Activated naive CD4-positive, alpha-beta T cell treated with anti-CD3 and anti-CD28 coated beads for 36 hours (primary cell): Measurements from ENCODE around the gene FIBP. TPM values are rescaled to one million over a fixed set of nuclear protein-coding genes. Genes with fewer than 3 reads are reported as not detected.
"Not testable (repeated sequence)": the region's sequence is repeated elsewhere in the genome, so short reads cannot be mapped to it uniquely, and the experiment has no call there.

ENCODE experiments used
- CTCF ChIA-PET: fragments of 350-600 bp; sonication (Branson Sonifier 250); formaldehyde crosslinking; loops from one replicate; lab custom pipeline; 2021; ENCODE audit warnings: antibody characterized with exemption; lab: Charles Lee
- DNase-seq: peaks from one replicate; pipeline ENCODE4 v3.0.0-alpha.2; 2020
- H3K27ac Mint-ChIP-seq: one replicate; pipeline ENCODE4 v1.8.0; 2021; ENCODE audit warnings: mild to moderate bottlenecking, mixed read lengths
- H3K27me3 Mint-ChIP-seq: one replicate; pipeline ENCODE4 v1.8.0; 2021; ENCODE audit warnings: low read depth, mixed read lengths
- H3K36me3 Mint-ChIP-seq: one replicate; pipeline ENCODE4 v1.8.0; 2021; ENCODE audit warnings: low read depth, mixed read lengths
- H3K4me1 Mint-ChIP-seq: one replicate; pipeline ENCODE4 v1.8.0; 2021; ENCODE audit warnings: low read depth, mixed read lengths
- H3K4me3 Mint-ChIP-seq: one replicate; pipeline ENCODE4 v1.8.0; 2021; ENCODE audit warnings: mild to moderate bottlenecking, moderate library complexity, mixed read lengths
- H3K9me3 Mint-ChIP-seq: one replicate; pipeline ENCODE4 v1.8.0; 2021; ENCODE audit warnings: mixed read lengths
- intact Hi-C: fragments of 100-400 bp; cut with micrococcal nuclease; formaldehyde crosslinking; loops from one replicate; pipeline ENCODE4 v1.15.1; 2023
- total RNA-seq, 2 experiments: library from RNA; stranded (reverse); gene quantifications; one replicate each; pipeline ENCODE4 v1.2.3, GENCODE V29; 2021

The FIBP gene
- total RNA-seq, 2 experiments from 2014 or later, result 83.1 to 86.6 TPM

GRCh38 chr11:65854161-65854592 lies 34.1 kb downstream of the FIBP start:
- no peak for DNase-seq
- Mint-ChIP-seq H3K27ac (no peak overlapping the region), H3K4me1 (peaks cover 36% of the 10 kb centered on the region), H3K36me3 (peaks cover 50% of the 10 kb centered on the region), H3K4me3 (peak overlapping the region; percentile 2), H3K27me3 (no peaks in the 10 kb centered on the region), H3K9me3 (peaks cover 8% of the 10 kb centered on the region)
- intact Hi-C loops, result no loop called here
- CTCF ChIA-PET, result interaction anchor here (0.9 to 6.0 kb wide), 2 partner anchors 30 to 33 kb away, joined by 3 to 34 read pairs; no protein-coding TSS in a partner anchor

- Mint-ChIP-seq H3K27ac (peak overlapping the region; percentile 31), H3K4me3 (no peak overlapping the region), H3K27me3 (no peaks in the 10 kb centered on the region), H3K36me3 (peaks cover 50% of the 10 kb centered on the region), H3K9me3 (peaks cover 8% of the 10 kb centered on the region), H3K4me1 (peaks cover 34% of the 10 kb centered on the region)
- DNase-seq, result no peak
- intact Hi-C loops, result no loop called here
- CTCF ChIA-PET, result interaction anchor here (0.9 to 6.0 kb wide), 2 partner anchors 31 to 33 kb away, joined by 3 to 34 read pairs; no protein-coding TSS in a partner anchor
Observed at GRCh38 chr11:65853246-65853979, 34.9 kb downstream of the FIBP start.

DNA sequence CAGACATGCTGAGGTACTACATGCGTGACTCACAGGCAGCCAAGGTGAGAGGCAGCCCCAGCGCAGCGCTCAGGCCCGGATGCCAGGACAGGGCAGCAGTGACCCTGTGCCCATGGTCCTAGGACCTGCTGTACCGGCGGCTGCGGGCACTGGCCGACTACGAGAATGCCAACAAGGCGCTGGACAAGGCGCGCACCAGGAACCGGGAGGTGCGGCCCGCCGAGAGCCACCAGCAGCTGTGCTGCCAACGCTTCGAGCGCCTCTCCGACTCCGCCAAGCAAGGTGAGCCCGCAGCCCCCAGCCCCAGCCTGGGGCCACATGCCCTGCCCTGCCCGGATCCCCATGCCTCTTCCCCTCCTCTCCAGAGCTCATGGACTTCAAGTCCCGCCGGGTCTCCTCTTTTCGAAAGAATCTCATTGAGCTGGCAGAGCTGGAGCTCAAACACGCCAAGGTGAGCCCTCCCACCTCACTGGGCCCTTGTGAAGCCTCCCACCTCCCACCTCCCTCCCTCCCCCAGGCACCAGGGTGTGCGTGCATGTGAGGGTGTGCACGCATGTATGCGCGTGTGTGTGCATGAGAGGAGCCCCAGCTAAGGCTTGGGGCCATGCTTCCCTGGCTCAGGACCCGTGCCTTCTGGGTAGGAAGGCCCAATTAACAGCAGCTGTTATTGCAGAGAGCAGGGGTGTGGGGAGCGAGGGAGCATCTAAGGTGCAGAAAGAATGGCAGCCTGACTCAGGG lies 35.6 kb downstream of the FIBP start:
- H3K27ac Mint-ChIP-seq, result no peak overlapping the region
- intact Hi-C loops, result no loop called here

GRCh38 chr11:65851811-65852507 lies 36.3 kb downstream of the FIBP start:
- intact Hi-C loops, result no loop called here
- DNase-seq, result no peak
- peaks cover 33% of the 10 kb centered on the region for H3K4me1 Mint-ChIP-seq
- H3K36me3 Mint-ChIP-seq, result peaks cover 50% of the 10 kb centered on the region
- CTCF ChIA-PET, result interaction anchor here (0.6 to 6.0 kb wide), 14 partner anchors 9 to 193 kb away, joined by 3 to 34 read pairs (median 4); partner anchors contain the start of genes AP5B1, CCDC85B, FIBP and MUS81
- no peak overlapping the region for H3K4me3 Mint-ChIP-seq
- H3K27ac Mint-ChIP-seq, result peak overlapping the region; percentile 47
- H3K27me3 Mint-ChIP-seq, result no peaks in the 10 kb centered on the region
- H3K9me3 Mint-ChIP-seq, result peaks cover 8% of the 10 kb centered on the region

More for the DNA sequence above, 35.6 kb downstream of the FIBP start:
- no peaks in the 10 kb centered on the region for H3K27me3 Mint-ChIP-seq
- H3K9me3 Mint-ChIP-seq, result peaks cover 8% of the 10 kb centered on the region
- CTCF ChIA-PET, result interaction anchor here (0.6 to 6.0 kb wide), 6 partner anchors 19 to 192 kb away, joined by 3 to 34 read pairs (median 6); partner anchors contain the start of genes AP5B1 and SNX32
- peaks cover 50% of the 10 kb centered on the region for H3K36me3 Mint-ChIP-seq
- peaks cover 33% of the 10 kb centered on the region for H3K4me1 Mint-ChIP-seq
- no peak overlapping the region for H3K4me3 Mint-ChIP-seq
- no peak for DNase-seq

DNA sequence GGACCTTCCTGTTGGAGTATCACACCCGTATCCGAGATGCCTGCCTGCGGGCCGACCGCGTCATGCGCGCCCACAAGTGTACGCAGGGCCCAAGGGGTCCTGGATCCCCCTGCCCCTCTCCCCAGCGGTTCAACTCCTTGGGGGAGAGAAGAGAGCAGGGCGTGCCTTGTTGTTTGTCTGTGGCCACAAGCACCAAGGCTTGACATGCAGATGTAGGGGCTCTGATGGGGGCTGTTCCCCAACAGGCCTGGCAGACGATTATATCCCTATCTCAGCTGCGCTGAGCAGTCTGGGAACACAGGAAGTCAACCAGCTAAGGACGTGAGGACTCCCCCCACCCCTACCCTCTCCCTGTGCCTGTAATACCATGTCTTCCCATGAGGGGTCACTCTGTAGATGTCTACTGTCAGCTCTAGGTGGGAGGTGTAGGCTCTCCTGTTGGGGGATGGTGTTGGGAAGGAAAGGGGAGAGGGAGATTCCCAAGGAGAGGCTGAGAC lies 37.1 kb downstream of the FIBP start:
- peaks cover 43% of the 10 kb centered on the region for H3K36me3 Mint-ChIP-seq
- H3K27ac Mint-ChIP-seq, result no peak overlapping the region
- H3K4me3 Mint-ChIP-seq, result no peak overlapping the region
- H3K4me1 Mint-ChIP-seq, result peaks cover 26% of the 10 kb centered on the region
- intact Hi-C loops, result no loop called here
- CTCF ChIA-PET, result interaction anchor here (0.6 to 6.0 kb wide), 13 partner anchors 9 to 194 kb away, joined by 3 to 34 read pairs (median 4); partner anchors contain the start of genes AP5B1, CCDC85B, FIBP and MUS81
- H3K9me3 Mint-ChIP-seq, result peaks cover 8% of the 10 kb centered on the region
- no peaks in the 10 kb centered on the region for H3K27me3 Mint-ChIP-seq
- DNase-seq, result peak; percentile 40

GRCh38 chr11:65850217-65851082 lies 37.8 kb downstream of the FIBP start:
- Mint-ChIP-seq H3K27ac (no peak overlapping the region), H3K36me3 (peaks cover 36% of the 10 kb centered on the region), H3K4me1 (peaks cover 20% of the 10 kb centered on the region), H3K27me3 (no peaks in the 10 kb centered on the region), H3K9me3 (peaks cover 8% of the 10 kb centered on the region), H3K4me3 (no peak overlapping the region)
- CTCF ChIA-PET, result interaction anchor here (1.3 to 6.0 kb wide), 7 partner anchors 10 to 70 kb away, joined by 3 to 34 read pairs (median 6); partner anchors contain the start of genes AP5B1, CCDC85B, FIBP and MUS81
- DNase-seq, result no peak
- intact Hi-C loops, result no loop called here

- CTCF ChIA-PET, result interaction anchor here (1.4 to 6.0 kb wide), 4 partner anchors 11 to 70 kb away, joined by 4 to 34 read pairs (median 14); partner anchors contain the start of genes AP5B1 and MUS81
- peaks cover 32% of the 10 kb centered on the region for H3K36me3 Mint-ChIP-seq
- no peak overlapping the region for H3K27ac Mint-ChIP-seq
- H3K9me3 Mint-ChIP-seq, result peaks cover 8% of the 10 kb centered on the region
- DNase-seq, result no peak
- peaks cover 16% of the 10 kb centered on the region for H3K4me1 Mint-ChIP-seq
- intact Hi-C loops, result no loop called here
- no peaks in the 10 kb centered on the region for H3K27me3 Mint-ChIP-seq
- no peak overlapping the region for H3K4me3 Mint-ChIP-seq
Observed at GRCh38 chr11:65849771-65850216, 38.5 kb downstream of the FIBP start.

DNA sequence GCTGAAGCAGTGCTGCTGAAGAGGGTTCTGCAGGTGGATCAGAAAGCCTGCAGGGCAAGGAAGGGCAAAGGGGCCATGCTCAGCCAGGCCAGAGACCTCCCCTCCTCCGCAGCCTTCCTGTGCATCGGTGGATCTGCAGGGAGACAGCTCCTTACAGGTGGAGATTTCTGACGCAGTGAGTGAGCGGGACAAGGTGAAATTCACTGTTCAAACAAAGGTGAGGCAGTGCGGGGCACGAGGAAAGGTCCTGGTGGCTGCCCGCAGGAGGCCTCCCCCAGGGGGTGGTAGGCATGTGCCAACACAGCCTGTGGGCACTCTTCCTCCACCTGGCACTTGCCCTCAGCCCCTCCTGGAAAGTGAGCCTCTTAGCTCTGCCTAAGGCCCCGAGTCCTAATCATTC lies 38.9 kb downstream of the FIBP start:
- CTCF ChIA-PET, result interaction anchor here (1.4 to 6.0 kb wide), 4 partner anchors 32 to 139 kb away, joined by 4 to 34 read pairs (median 10); partner anchors contain the start of gene AP5B1
- DNase-seq, result no peak

GRCh38 chr11:65848693-65849092 lies 39.6 kb downstream of the FIBP start:
- H3K4me3 Mint-ChIP-seq, H3K27me3 Mint-ChIP-seq, intact Hi-C loops, H3K4me1 Mint-ChIP-seq, H3K27ac Mint-ChIP-seq, DNase-seq, H3K9me3 Mint-ChIP-seq: not testable (repeated sequence)
- peaks cover 21% of the 10 kb centered on the region for H3K36me3 Mint-ChIP-seq
- CTCF ChIA-PET, result interaction anchor here (1.2 to 6.0 kb wide), 3 partner anchors 10 to 140 kb away, joined by 3 to 34 read pairs (median 4); no protein-coding TSS in a partner anchor

More for the DNA sequence above, 38.9 kb downstream of the FIBP start:
- peaks cover 8% of the 10 kb centered on the region for H3K9me3 Mint-ChIP-seq
- no peak overlapping the region for H3K27ac Mint-ChIP-seq
- H3K4me3 Mint-ChIP-seq, result no peak overlapping the region
- peaks cover 11% of the 10 kb centered on the region for H3K4me1 Mint-ChIP-seq
- peaks cover 28% of the 10 kb centered on the region for H3K36me3 Mint-ChIP-seq
- no peaks in the 10 kb centered on the region for H3K27me3 Mint-ChIP-seq
- intact Hi-C loops, result no loop called here

- Mint-ChIP-seq H3K9me3 (peaks cover 8% of the 10 kb centered on the region), H3K27ac (no peak overlapping the region), H3K4me3 (no peak overlapping the region), H3K27me3 (no peaks in the 10 kb centered on the region), H3K36me3 (peaks cover 13% of the 10 kb centered on the region), H3K4me1 (peaks cover 1% of the 10 kb centered on the region)
- intact Hi-C loops, result no loop called here
- CTCF ChIA-PET, result interaction anchor here (0.6 to 1.2 kb wide), 4 partner anchors 9 to 86 kb away, joined by 3 to 5 read pairs (median 4); no protein-coding TSS in a partner anchor
- DNase-seq, result no peak
Observed at GRCh38 chr11:65847746-65848145, 40.5 kb downstream of the FIBP start.
